AG04450 (cell line): Measurements from ENCODE around the gene ZNF516. TPM values are rescaled to one million over a fixed set of nuclear protein-coding genes. Genes with fewer than 3 reads are reported as not detected.

Source experiments
- CTCF ChIA-PET: fragments of 300-600, 350-600 bp; formaldehyde crosslinking; extraction: SDS; loops from one replicate; lab custom pipeline; 2022; ENCODE audit warnings: antibody characterized with exemption, inconsistent platforms; lab: Charles Lee
- POLR2A ChIA-PET: fragments of 350-600 bp; formaldehyde crosslinking; extraction: SDS; loops from one replicate; lab custom pipeline; 2021; ENCODE audit warnings: antibody characterized with exemption, inconsistent platforms; lab: Yijun Ruan, JAX
- DNase-seq: peaks from one replicate; pipeline ENCODE4 v3.0.0-alpha.2; 2011; ENCODE audit warnings: low read depth, low spot score
- H3K27ac ChIP-seq: one replicate; pipeline ENCODE4 v1.5.1; 2012; ENCODE audit warnings: low read depth, low read length, control low read depth
- H3K27me3 ChIP-seq: one replicate; pipeline ENCODE4 v1.6.0; 2012; ENCODE audit warnings: low read length; ENCODE audit not compliant: control insufficient read depth, insufficient read depth
- H3K4me3 ChIP-seq: 2 replicates; pipeline ENCODE4 v1.5.1; 2011; ENCODE audit warnings: mild to moderate bottlenecking, low read depth, low read length, control low read depth
- H3K9me3 ChIP-seq: 2 replicates; pipeline ENCODE4 v1.5.1; 2012; ENCODE audit warnings: low read length; ENCODE audit not compliant: control insufficient read depth, insufficient read depth
- polyA plus RNA-seq: library from polyadenylated mRNA; depleted of rRNA; stranded (reverse); fragments of >200 nt; gene quantifications from 2 replicates; pipeline ENCODE4 v1.2.3, GENCODE V29; 2011
- TF ChIP-seq, protein P1 (sequence below): IDR thresholded peaks from 2 replicates; pipeline ENCODE4 v1.5.1; 2011; ENCODE audit warnings: low read depth, low read length, control low read depth, inconsistent platforms

ZNF516 gene
- polyA plus RNA-seq, 1 experiment = 15.5 TPM

DNA sequence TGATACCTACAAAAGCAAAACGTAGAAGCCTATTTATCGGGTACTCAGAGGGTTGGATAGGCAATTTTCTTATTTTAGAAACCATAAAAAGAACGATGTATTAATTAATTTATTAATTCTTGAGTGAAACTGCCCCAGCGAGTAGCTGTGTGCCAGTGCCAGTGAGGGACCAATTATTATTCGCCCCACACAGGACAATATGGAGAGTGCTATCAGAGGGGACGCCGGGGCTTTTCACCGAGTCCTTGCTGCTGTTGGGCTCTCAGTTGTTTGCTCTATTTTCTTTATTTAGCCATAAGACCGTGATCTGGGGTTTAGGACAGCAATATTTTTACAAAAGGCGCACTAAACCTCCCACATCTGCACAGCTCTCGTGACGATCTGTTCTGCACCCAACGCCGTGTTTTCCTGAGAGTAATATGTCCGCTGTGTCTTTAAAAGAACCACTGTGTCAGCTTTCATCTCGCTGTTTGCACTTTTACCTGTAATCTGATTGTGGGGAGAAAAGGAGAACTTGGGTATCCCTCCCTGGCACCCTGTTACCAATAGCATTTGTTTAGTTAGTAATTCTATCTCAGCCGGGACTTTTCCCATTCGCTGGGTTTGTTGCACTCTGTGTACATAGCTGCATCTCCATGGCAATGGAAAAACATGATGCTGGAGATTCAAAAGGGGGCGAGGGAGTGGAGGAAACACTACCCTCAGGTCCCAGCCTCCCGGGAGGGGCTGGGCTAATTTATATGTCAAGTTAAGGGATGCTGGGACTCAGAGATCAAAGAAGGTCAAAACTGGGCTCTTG is 30.1 kb upstream of the ZNF516 start:
- ChIA-PET CTCF (interaction anchor here (0.8 kb wide), 1 partner anchor 127 kb away, joined by 3 read pairs; no protein-coding TSS in a partner anchor), POLR2A (interaction anchor here (0.6 kb wide), 1 partner anchor 21 kb away, joined by 5 read pairs; no protein-coding TSS in a partner anchor)
- Histone ChIP-seq H3K27me3 (no peaks in the 10 kb centered on the region), H3K4me3 (peak overlapping the region; percentile 58), H3K9me3 (peaks cover 6% of the 10 kb centered on the region; the same call in 1 of the 2 replicates), H3K27ac (peak overlapping the region; percentile 41)
- DNase-seq = no peak
- TF ChIP-seq, protein P1, sequence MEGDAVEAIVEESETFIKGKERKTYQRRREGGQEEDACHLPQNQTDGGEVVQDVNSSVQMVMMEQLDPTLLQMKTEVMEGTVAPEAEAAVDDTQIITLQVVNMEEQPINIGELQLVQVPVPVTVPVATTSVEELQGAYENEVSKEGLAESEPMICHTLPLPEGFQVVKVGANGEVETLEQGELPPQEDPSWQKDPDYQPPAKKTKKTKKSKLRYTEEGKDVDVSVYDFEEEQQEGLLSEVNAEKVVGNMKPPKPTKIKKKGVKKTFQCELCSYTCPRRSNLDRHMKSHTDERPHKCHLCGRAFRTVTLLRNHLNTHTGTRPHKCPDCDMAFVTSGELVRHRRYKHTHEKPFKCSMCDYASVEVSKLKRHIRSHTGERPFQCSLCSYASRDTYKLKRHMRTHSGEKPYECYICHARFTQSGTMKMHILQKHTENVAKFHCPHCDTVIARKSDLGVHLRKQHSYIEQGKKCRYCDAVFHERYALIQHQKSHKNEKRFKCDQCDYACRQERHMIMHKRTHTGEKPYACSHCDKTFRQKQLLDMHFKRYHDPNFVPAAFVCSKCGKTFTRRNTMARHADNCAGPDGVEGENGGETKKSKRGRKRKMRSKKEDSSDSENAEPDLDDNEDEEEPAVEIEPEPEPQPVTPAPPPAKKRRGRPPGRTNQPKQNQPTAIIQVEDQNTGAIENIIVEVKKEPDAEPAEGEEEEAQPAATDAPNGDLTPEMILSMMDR = no peak

DNA sequence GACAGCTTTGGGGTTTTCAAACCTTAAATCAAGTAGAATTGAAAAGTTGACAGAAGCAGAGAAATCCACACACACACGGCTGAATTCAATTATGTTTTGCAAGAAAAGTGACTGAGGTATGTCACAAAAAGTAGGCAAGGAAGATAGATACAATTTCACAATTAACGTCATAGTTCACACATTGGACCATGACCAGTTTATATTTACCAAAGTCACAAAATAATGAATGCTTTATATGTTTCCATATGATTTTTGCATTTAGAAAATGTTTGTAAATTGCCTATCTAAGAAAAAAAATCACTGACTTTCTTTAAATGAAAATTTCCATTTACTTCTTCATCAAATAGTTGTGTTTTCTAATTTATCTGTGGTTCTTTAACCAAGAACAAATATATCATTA is 29.4 kb upstream of the ZNF516 start:
- POLR2A ChIA-PET = interaction anchor here (0.6 kb wide), 1 partner anchor 20 kb away, joined by 5 read pairs; no protein-coding TSS in a partner anchor
- peaks cover 2% of the 10 kb centered on the region; the same call in 1 of the 2 replicates for H3K9me3 ChIP-seq
- TF ChIP-seq, protein P1 = no peak
- no peak for DNase-seq
- CTCF ChIA-PET = no interaction called here
- H3K27me3 ChIP-seq = no peaks in the 10 kb centered on the region
- no peak overlapping the region for H3K27ac ChIP-seq
- H3K4me3 ChIP-seq = no peak overlapping the region

DNA sequence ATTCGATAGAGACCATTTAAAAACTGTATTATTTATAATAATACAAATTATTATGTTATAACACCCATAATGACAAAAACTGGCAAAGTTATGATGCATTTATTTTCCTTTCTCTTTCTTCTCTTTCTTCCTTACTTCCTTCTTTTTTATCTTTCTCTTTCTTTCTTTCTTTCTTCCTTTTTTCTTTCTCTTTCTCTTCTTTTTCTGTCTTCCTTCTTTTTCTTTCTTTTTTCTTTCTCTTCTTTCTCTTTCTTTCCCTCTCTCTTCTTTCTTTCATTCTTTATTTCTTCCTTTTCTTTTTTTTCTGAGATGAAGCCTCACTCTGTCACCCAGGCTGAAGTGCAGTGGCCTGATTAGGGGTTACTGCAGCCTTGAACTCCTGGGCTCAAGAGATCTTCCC is 27.5 kb upstream of the ZNF516 start:
- CTCF ChIA-PET = no interaction called here
- no peaks in the 10 kb centered on the region for H3K27me3 ChIP-seq
- H3K27ac ChIP-seq = no peak overlapping the region
- no peaks in the 10 kb centered on the region for H3K9me3 ChIP-seq
- POLR2A ChIA-PET = no interaction called here
- no peak for DNase-seq
- TF ChIP-seq, protein P1 = no peak
- H3K4me3 ChIP-seq = no peak overlapping the region

DNA sequence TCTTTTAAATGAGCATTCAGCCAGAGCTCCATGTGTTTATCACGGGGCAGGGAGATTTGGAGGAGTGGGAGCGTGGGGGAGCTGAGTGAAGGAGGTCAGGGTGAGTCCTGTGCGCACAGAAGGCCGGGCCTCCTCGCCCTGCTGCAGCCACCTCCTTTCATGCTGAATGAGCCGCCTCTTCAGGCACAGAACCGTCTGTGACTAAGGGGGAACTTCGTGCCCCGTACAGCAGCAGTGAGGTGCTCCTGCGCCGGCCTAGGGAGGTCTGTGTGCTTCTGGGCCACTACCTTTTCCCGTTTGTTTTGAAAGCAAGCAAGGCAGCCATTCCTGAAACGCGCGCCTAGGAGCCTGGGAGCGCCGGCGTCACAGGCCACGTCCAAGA is 27.1 kb upstream of the ZNF516 start:
- Histone ChIP-seq H3K9me3 (no peaks in the 10 kb centered on the region), H3K27me3 (no peaks in the 10 kb centered on the region), H3K27ac (no peak overlapping the region), H3K4me3 (no peak overlapping the region)
- ChIA-PET CTCF (no interaction called here), POLR2A (no interaction called here)
- DNase-seq = no peak
- TF ChIP-seq, protein P1 = no peak
